Activated naive CD4-positive, alpha-beta T cell treated with anti-CD3 and anti-CD28 coated beads, Interleukin-2, amount 50 U/mL, for 72 hours (primary cell): Measurements from ENCODE around the gene TBPL1. TPM values are rescaled to one million over a fixed set of nuclear protein-coding genes. Genes with fewer than 3 reads are reported as not detected.
"Not testable (repeated sequence)": the region's sequence is repeated elsewhere in the genome, so short reads cannot be mapped to it uniquely, and the experiment has no call there.

Experiments
- ATAC-seq, 2 donors: fragments of 150-1000 bp; cut with Tn5 transposase; 2 replicates each; pipeline ENCODE4 v1.10.0; 2021; ENCODE audit warnings: mild to moderate bottlenecking in 2 of 2, moderate library complexity in 2 of 2
- DNase-seq, 2 donors: peaks; one replicate each; pipeline ENCODE4 v3.0.0; 2021 to 2022; ENCODE audit warnings: low spot score in 2 of 2
- H3K27ac Mint-ChIP-seq, 2 donors: one replicate each; pipeline ENCODE4 v1.8.0; 2022; ENCODE audit warnings: mild to moderate bottlenecking in 2 of 2, mixed read lengths in 2 of 2
- H3K36me3 Mint-ChIP-seq, 2 donors: one replicate each; pipeline ENCODE4 v1.8.0; 2022; ENCODE audit warnings: mixed read lengths in 2 of 2
- H3K9me3 Mint-ChIP-seq, 2 donors: one replicate each; pipeline ENCODE4 v1.8.0; 2022; ENCODE audit warnings: mixed read lengths in 2 of 2
- total RNA-seq, 2 donors: library from RNA; stranded (reverse); gene quantifications; one replicate each; pipeline ENCODE4 v1.2.3, GENCODE V29; 2022

Gene TBPL1
- total RNA-seq: 10 to 100 TPM; 11.9 to 24.4 TPM

GRCh38 chr6:133952815-133953633 is at the start of gene TBPL1:
Gene TBPL1, plus strand, starts transcription at chr6:133953224. Its CDS starts 26,902 bp downstream, at chr6:133980126.
- Mint-ChIP-seq H3K27ac (peak within 1 kb of the TSS; percentile 92 to 95), H3K9me3 (no peaks in the 10 kb centered on the region), H3K36me3 (peaks cover 16 to 19% of the 10 kb centered on the region in 2 donors)
- peak; percentile 95 to 97 for ATAC-seq
- peak; percentile 83 to 84 for DNase-seq

- H3K27ac Mint-ChIP-seq: no peak overlapping the region
- H3K9me3 Mint-ChIP-seq: no peaks in the 10 kb centered on the region
- no peak for ATAC-seq
- no peak for DNase-seq
- H3K36me3 Mint-ChIP-seq: no peaks in the 10 kb centered on the region
Measured at GRCh38 chr6:133903855-133904254, 49.2 kb upstream of the TBPL1 start.

- ATAC-seq: no peak
- Mint-ChIP-seq H3K36me3 (no peaks in the 10 kb centered on the region), H3K27ac (no peak overlapping the region), H3K9me3 (no peaks in the 10 kb centered on the region)
- no peak for DNase-seq
Measured at GRCh38 chr6:133906050-133906449, 47.0 kb upstream of the TBPL1 start.

- no peaks in the 10 kb centered on the region for H3K9me3 Mint-ChIP-seq
- peak; percentile 65 to 84 for DNase-seq
- H3K36me3 Mint-ChIP-seq: no peaks in the 10 kb centered on the region
- no peak overlapping the region for H3K27ac Mint-ChIP-seq
- peak; percentile 61 to 82 for ATAC-seq
Measured at GRCh38 chr6:133916650-133917151, 36.3 kb upstream of the TBPL1 start.

GRCh38 chr6:133917781-133918180 is 35.2 kb upstream of the TBPL1 start:
- no peaks in the 10 kb centered on the region for H3K36me3 Mint-ChIP-seq
- no peak for ATAC-seq
- no peak overlapping the region for H3K27ac Mint-ChIP-seq
- H3K9me3 Mint-ChIP-seq: no peaks in the 10 kb centered on the region
- no peak for DNase-seq

- H3K36me3 Mint-ChIP-seq: no peaks in the 10 kb centered on the region
- ATAC-seq (no peak), DNase-seq (no peak)
- H3K9me3 Mint-ChIP-seq: no peaks in the 10 kb centered on the region
- H3K27ac Mint-ChIP-seq: no peak overlapping the region
Measured at GRCh38 chr6:133918208-133918930, 34.7 kb upstream of the TBPL1 start.

- H3K9me3 Mint-ChIP-seq: no peaks in the 10 kb centered on the region
- DNase-seq: no peak
- no peak overlapping the region for H3K27ac Mint-ChIP-seq
- H3K36me3 Mint-ChIP-seq: no peaks in the 10 kb centered on the region
- no peak for ATAC-seq
Measured at GRCh38 chr6:133919362-133919761, 33.7 kb upstream of the TBPL1 start.

GRCh38 chr6:133921249-133921859 is 31.7 kb upstream of the TBPL1 start:
- Mint-ChIP-seq H3K36me3 (no peaks in the 10 kb centered on the region), H3K9me3 (no peaks in the 10 kb centered on the region), H3K27ac (no peak overlapping the region)
- ATAC-seq (peak; percentile 61 to 68), DNase-seq (peak in 1 of 2 donors; percentile 76)

- H3K9me3 Mint-ChIP-seq: no peaks in the 10 kb centered on the region
- ATAC-seq (peak; percentile 79 to 84), DNase-seq (peak in 1 of 2 donors; percentile 51)
- H3K36me3 Mint-ChIP-seq: no peaks in the 10 kb centered on the region
- no peak overlapping the region for H3K27ac Mint-ChIP-seq
Measured at GRCh38 chr6:133923938-133924593, 29.0 kb upstream of the TBPL1 start.

- ATAC-seq: not testable (repeated sequence)
Measured at GRCh38 chr6:133931221-133931620, 21.8 kb upstream of the TBPL1 start.

GRCh38 chr6:133936352-133936751 is 16.7 kb upstream of the TBPL1 start:
- peaks cover 8 to 11% of the 10 kb centered on the region in 2 donors for H3K9me3 Mint-ChIP-seq
- not testable (repeated sequence) for H3K27ac Mint-ChIP-seq, ATAC-seq, DNase-seq
- H3K36me3 Mint-ChIP-seq: peaks cover 24 to 28% of the 10 kb centered on the region in 2 donors

More at GRCh38 chr6:133931221-133931620, 21.8 kb upstream of the TBPL1 start:
- not testable (repeated sequence) for DNase-seq, H3K27ac Mint-ChIP-seq
- Mint-ChIP-seq H3K9me3 (peaks cover 8 to 11% of the 10 kb centered on the region in 2 donors), H3K36me3 (peaks cover 26 to 28% of the 10 kb centered on the region in 2 donors)

GRCh38 chr6:133937909-133938308 is 15.1 kb upstream of the TBPL1 start:
- ATAC-seq (no peak), DNase-seq (no peak)
- no peak overlapping the region for H3K27ac Mint-ChIP-seq
- peaks cover 8% of the 10 kb centered on the region in 2 donors for H3K9me3 Mint-ChIP-seq
- peaks cover 10 to 15% of the 10 kb centered on the region in 2 donors for H3K36me3 Mint-ChIP-seq

- ATAC-seq (no peak), DNase-seq (no peak)
- Mint-ChIP-seq H3K27ac (no peak overlapping the region), H3K9me3 (peaks cover 2 to 3% of the 10 kb centered on the region in 2 donors), H3K36me3 (peaks cover 4 to 9% of the 10 kb centered on the region in 2 donors)
Measured at GRCh38 chr6:133938533-133938932, 14.5 kb upstream of the TBPL1 start.

GRCh38 chr6:133939778-133940667 is 13.0 kb upstream of the TBPL1 start:
- Mint-ChIP-seq H3K36me3 (peaks cover 0 to 5% of the 10 kb centered on the region in 2 donors), H3K27ac (no peak overlapping the region), H3K9me3 (no peaks in the 10 kb centered on the region)
- no peak for DNase-seq
- no peak for ATAC-seq

- no peaks in the 10 kb centered on the region for H3K9me3 Mint-ChIP-seq
- ATAC-seq (no peak), DNase-seq (no peak)
- H3K27ac Mint-ChIP-seq: no peak overlapping the region
- H3K36me3 Mint-ChIP-seq: no peaks in the 10 kb centered on the region
Measured at GRCh38 chr6:133945158-133945557, 7.9 kb upstream of the TBPL1 start.
